ENCODE data around the gene SPDYE16. TPM values are rescaled to one million over a fixed set of nuclear protein-coding genes. Genes with fewer than 3 reads are reported as not detected.
"Not testable (repeated sequence)": the region's sequence is repeated elsewhere in the genome, so short reads cannot be mapped to it uniquely, and the experiment has no call there.

SPDYE16 gene, protein sequence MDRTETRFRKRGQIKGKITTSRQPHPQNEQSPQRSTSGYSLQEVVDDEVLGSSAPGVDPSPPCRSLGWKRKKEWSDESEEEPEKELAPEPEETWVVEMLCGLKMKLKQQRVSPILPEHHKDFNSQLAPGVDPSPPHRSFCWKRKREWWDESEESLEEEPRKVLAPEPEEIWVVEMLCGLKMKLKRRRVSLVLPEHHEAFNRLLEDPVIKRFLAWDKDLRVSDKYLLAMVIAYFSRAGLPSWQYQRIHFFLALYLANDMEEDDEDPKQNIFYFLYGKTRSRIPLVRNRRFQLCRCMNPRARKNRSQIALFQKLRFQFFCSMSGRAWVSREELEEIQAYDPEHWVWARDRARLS
- under 1 TPM in 1 of 2 donors, not detected in 1; 0.58 TPM for total RNA-seq

GRCh38 chr7:76543197-76543596 lies at the start of gene SPDYE16:
Gene SPDYE16 (minus strand): TSS chr7:76543297. CDS start chr7:76541459, 1,838 bp downstream.
- H3K4me3 Mint-ChIP-seq; H3K27ac Mint-ChIP-seq; H3K27me3 Mint-ChIP-seq (ENCODE audit: low read depth); ATAC-seq (replicated peaks in 1 of 2); H3K36me3 Mint-ChIP-seq (ENCODE audit: insufficient read depth in 2 of 2); DNase-seq; H3K4me1 Mint-ChIP-seq (ENCODE audit: low read depth); H3K9me3 Mint-ChIP-seq: not testable (repeated sequence)

GRCh38 chr7:76592694-76593093 lies 49.6 kb upstream of the SPDYE16 start:
- not testable (repeated sequence) for DNase-seq; H3K9me3 Mint-ChIP-seq; H3K27ac Mint-ChIP-seq; H3K36me3 Mint-ChIP-seq (ENCODE audit: insufficient read depth in 2 of 2); H3K27me3 Mint-ChIP-seq (ENCODE audit: low read depth); ATAC-seq (replicated peaks in 1 of 2); H3K4me3 Mint-ChIP-seq
- H3K4me1 Mint-ChIP-seq (ENCODE audit: low read depth), result peaks cover 45% of the 10 kb centered on the region

GRCh38 chr7:76591602-76592304 lies 48.7 kb upstream of the SPDYE16 start:
- H3K27ac Mint-ChIP-seq; DNase-seq; ATAC-seq (replicated peaks in 1 of 2); H3K27me3 Mint-ChIP-seq (ENCODE audit: low read depth); H3K4me3 Mint-ChIP-seq; H3K9me3 Mint-ChIP-seq; H3K36me3 Mint-ChIP-seq (ENCODE audit: insufficient read depth in 2 of 2): not testable (repeated sequence)
- H3K4me1 Mint-ChIP-seq (ENCODE audit: low read depth), result peaks cover 47% of the 10 kb centered on the region

GRCh38 chr7:76591033-76591432 lies 47.9 kb upstream of the SPDYE16 start:
- not testable (repeated sequence) for H3K9me3 Mint-ChIP-seq; H3K4me3 Mint-ChIP-seq; ATAC-seq (replicated peaks in 1 of 2); H3K27me3 Mint-ChIP-seq (ENCODE audit: low read depth); H3K36me3 Mint-ChIP-seq (ENCODE audit: insufficient read depth in 2 of 2); DNase-seq; H3K27ac Mint-ChIP-seq
- H3K4me1 Mint-ChIP-seq (ENCODE audit: low read depth), result peaks cover 47% of the 10 kb centered on the region

DNA sequence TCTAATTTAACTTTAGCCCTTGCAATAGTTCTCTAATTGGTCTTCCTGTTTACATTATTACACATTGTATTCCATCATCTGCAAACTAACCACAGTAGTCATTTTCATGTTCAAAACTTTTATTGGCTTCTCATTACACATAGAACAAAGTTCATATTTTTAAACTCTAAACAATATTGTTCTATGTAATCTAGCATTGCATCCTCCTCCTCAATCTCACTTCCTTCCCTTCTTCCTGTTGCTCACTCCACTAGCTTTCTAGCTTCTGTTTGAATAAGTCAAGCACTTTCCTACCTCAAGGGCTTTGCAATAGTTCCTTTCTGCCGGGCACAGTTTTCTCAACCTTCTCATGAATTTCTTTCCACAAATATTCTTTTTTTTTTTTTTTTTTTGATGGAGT lies 45.5 kb upstream of the SPDYE16 start:
- not testable (repeated sequence) for H3K9me3 Mint-ChIP-seq; DNase-seq; H3K27me3 Mint-ChIP-seq (ENCODE audit: low read depth); H3K36me3 Mint-ChIP-seq (ENCODE audit: insufficient read depth in 2 of 2)
- Mint-ChIP-seq H3K4me3 (peak overlapping the region; percentile 50 to 67), H3K27ac (peak overlapping the region; percentile 79), H3K4me1 (ENCODE audit: low read depth) (peaks cover 46% of the 10 kb centered on the region)
- peak in 1 of 2 donors; percentile 49 for ATAC-seq (replicated peaks in 1 of 2)

GRCh38 chr7:76586585-76587315 lies 43.7 kb upstream of the SPDYE16 start:
- not testable (repeated sequence) for H3K27ac Mint-ChIP-seq; H3K27me3 Mint-ChIP-seq (ENCODE audit: low read depth); ATAC-seq (replicated peaks in 1 of 2)

GRCh38 chr7:76583636-76584281 lies 40.7 kb upstream of the SPDYE16 start:
- not testable (repeated sequence) for DNase-seq; ATAC-seq (replicated peaks in 1 of 2); H3K27me3 Mint-ChIP-seq (ENCODE audit: low read depth); H3K36me3 Mint-ChIP-seq (ENCODE audit: insufficient read depth in 2 of 2); H3K9me3 Mint-ChIP-seq
- Mint-ChIP-seq H3K4me3 (peak overlapping the region; percentile 53 to 94), H3K4me1 (ENCODE audit: low read depth) (peaks cover 51% of the 10 kb centered on the region), H3K27ac (peak overlapping the region; percentile 99)

More at GRCh38 chr7:76586585-76587315, 43.7 kb upstream of the SPDYE16 start:
- not testable (repeated sequence) for H3K36me3 Mint-ChIP-seq (ENCODE audit: insufficient read depth in 2 of 2); H3K9me3 Mint-ChIP-seq; DNase-seq
- peaks cover 55% of the 10 kb centered on the region for H3K4me1 Mint-ChIP-seq (ENCODE audit: low read depth)
- peak overlapping the region in 1 of 2 donors; percentile 37 for H3K4me3 Mint-ChIP-seq

DNA sequence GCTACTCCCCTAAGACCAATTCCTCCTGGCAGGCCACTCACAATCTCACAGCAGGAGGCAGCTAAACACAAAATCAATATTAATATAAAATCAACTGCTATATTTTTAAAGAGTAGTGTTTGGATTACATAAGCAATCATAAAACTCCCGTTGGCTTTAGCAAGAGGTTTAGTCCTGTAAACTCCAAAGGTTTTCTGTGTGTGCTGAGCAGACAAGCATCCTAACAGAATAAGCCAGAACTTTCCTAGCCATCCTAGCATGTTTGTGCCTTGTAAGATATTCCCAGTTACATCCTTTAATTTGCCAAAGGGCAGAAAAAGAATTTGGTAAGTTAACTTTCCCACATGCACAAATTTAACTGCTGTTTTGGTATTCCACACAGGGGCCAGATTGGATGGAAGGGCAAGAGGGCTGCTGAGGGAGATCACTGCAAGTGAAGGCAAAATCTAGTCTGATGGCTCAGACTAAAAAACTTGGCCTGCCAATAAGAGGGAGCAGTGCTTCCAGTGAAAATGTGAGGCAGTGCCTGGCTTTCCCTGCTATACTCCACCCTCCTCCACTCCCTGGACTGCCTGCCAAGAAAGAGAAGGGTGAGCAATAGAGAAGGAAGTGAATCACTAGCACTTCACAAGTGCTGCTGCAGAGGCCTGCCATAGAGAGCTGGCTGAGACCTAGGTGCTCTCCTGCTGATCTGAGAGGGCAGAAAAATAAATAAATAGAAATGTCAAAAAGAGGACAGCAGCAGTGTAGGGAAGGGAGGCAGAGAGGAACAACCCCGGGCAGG lies 39.9 kb upstream of the SPDYE16 start:
- DNase-seq (peak; percentile 16 to 25), ATAC-seq (replicated peaks in 1 of 2) (peak; percentile 88 to 92)
- H3K4me3 Mint-ChIP-seq, result peak overlapping the region; percentile 53 to 94
- not testable (repeated sequence) for H3K36me3 Mint-ChIP-seq (ENCODE audit: insufficient read depth in 2 of 2); H3K27me3 Mint-ChIP-seq (ENCODE audit: low read depth); H3K9me3 Mint-ChIP-seq
- peak overlapping the region; percentile 99 for H3K27ac Mint-ChIP-seq
- H3K4me1 Mint-ChIP-seq (ENCODE audit: low read depth), result peaks cover 44% of the 10 kb centered on the region

- not testable (repeated sequence) for H3K9me3 Mint-ChIP-seq; H3K4me3 Mint-ChIP-seq; ATAC-seq (replicated peaks in 1 of 2); H3K27ac Mint-ChIP-seq; H3K4me1 Mint-ChIP-seq (ENCODE audit: low read depth); H3K36me3 Mint-ChIP-seq (ENCODE audit: insufficient read depth in 2 of 2); H3K27me3 Mint-ChIP-seq (ENCODE audit: low read depth); DNase-seq
Observed at GRCh38 chr7:76575919-76576655, 33.0 kb upstream of the SPDYE16 start.

GRCh38 chr7:76575431-76575830 lies 32.3 kb upstream of the SPDYE16 start:
- not testable (repeated sequence) for DNase-seq; H3K27me3 Mint-ChIP-seq (ENCODE audit: low read depth); H3K27ac Mint-ChIP-seq; ATAC-seq (replicated peaks in 1 of 2); H3K36me3 Mint-ChIP-seq (ENCODE audit: insufficient read depth in 2 of 2); H3K9me3 Mint-ChIP-seq; H3K4me1 Mint-ChIP-seq (ENCODE audit: low read depth); H3K4me3 Mint-ChIP-seq

GRCh38 chr7:76572296-76572695 lies 29.2 kb upstream of the SPDYE16 start:
- H3K4me1 Mint-ChIP-seq (ENCODE audit: low read depth); H3K9me3 Mint-ChIP-seq; H3K27ac Mint-ChIP-seq; DNase-seq; H3K36me3 Mint-ChIP-seq (ENCODE audit: insufficient read depth in 2 of 2); ATAC-seq (replicated peaks in 1 of 2); H3K27me3 Mint-ChIP-seq (ENCODE audit: low read depth); H3K4me3 Mint-ChIP-seq: not testable (repeated sequence)

Data from activated T-cell treated with anti-CD3 and anti-CD28 coated beads, Interleukin-2, amount 50 U/mL, for 72 hours (primary cell).